ACHN (cell line): ENCODE data around the gene GNA15.

Experiments
- DNase-seq: peaks from one replicate; pipeline ENCODE4 v3.0.0-alpha.2; 2015
- in situ Hi-C: cut with HindIII; loops from 2 replicates; pipeline ENCODE4 v1.10.0; 2017; ENCODE audit warnings: low sequenced_read_pairs, low pct_ligation_motif_present, low pct_unique_long_range_greater_than_20kb

The GNA15 gene

DNA sequence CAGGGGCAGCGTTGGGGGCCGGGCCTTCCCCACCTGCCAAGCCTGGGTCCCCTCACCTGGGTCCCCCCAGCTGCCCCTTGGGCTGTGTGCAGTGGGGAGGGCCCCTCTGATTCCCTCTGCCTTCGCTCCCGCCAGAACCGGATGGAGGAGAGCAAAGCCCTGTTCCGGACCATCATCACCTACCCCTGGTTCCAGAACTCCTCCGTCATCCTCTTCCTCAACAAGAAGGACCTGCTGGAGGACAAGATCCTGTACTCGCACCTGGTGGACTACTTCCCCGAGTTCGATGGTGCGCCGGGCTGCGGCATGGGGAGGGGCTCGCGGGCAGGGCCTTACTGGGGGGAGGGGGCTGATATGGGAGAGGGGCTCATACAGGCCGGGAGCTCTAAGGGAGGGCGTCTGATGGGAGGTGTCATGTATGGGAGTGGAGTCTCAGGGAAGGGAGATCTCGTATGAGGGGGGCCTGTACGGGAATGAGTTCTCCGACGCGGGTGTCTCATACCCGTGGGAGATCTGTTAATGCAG lies 16.7 kb upstream of the GNA15 start:
- no peak for DNase-seq
- in situ Hi-C loops = no loop called here

DNA sequence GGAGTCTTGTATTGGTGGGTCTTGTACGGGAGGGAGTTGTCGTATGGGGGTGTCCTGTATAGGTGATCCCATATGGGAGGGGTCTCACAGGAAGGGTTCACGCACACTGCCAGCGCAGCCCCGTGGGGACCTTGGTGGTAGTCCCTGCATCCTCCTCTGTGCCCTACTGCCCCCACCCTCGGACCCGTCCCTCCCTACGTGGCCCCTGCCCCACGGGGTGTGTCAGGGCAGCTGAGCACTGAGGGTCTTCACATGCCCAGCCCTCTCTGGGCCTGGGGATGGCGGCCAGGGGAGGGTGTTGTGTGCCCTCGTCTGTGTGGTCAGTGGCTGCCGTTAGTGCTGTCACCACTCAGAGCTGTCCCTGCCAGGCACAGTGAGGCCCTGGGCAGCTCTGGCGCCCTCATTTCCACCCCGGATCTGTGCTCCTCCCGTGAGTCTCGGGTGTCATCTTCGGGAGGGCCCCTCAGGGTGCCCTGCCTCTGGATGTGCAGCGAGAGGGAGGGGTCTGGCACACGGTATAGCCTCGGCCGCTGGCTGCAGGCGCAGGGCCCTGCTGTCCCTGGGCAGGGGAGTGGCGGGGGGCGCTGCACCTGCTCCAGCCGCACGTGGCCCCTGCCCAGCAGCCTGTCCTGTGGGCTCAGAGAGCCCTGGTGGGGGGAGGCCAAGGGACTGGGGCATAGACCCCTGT lies 16.0 kb upstream of the GNA15 start:
- no peak for DNase-seq
- in situ Hi-C loops = no loop called here

DNA sequence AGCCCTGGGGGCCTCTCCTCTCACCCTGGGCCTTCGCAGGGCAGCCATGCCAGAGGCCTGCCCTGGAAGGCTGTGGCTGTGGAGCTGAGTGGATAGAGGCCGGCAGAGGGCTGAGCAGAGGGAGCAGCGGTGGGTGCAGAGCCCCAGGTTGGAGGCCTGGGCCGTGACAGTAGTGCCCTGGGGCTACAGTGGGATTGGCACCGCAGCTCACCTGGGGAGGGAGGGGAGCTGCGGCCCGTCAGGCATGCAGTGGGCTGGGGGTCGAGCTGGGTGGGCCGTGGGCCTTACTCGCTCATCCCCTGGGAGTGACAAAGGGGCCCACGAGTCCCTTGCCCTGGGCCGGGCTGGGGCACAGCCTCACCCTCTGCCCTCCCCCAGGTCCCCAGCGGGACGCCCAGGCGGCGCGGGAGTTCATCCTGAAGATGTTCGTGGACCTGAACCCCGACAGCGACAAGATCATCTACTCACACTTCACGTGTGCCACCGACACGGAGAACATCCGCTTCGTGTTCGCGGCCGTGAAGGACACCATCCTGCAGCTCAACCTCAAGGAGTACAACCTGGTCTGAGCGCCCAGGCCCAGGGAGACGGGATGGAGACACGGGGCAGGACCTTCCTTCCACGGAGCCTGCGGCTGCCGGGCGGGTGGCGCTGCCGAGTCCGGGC lies 15.1 kb upstream of the GNA15 start:
- in situ Hi-C loops = no loop called here
- no peak for DNase-seq

DNA sequence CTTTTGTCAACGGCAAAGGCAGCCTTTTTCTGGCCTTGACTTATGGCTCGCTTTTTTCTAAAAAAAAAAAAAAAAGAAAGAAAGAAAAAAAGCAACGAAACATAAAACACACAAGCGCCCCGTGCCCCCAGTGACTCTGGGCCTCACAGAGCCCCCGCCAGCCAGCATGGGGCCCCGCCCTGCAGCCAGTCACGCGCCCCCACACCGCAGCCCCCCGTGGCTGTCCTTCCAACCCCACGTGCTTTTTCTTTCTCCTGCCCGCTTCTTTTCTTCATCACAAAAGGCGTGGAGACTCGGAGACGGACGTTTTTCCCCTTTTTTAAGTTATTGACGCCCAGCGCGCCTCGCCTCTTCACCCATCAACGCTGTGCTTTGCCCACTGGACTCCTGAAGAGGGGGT lies 14.4 kb upstream of the GNA15 start:
- in situ Hi-C loops = no loop called here
- DNase-seq = no peak

DNA sequence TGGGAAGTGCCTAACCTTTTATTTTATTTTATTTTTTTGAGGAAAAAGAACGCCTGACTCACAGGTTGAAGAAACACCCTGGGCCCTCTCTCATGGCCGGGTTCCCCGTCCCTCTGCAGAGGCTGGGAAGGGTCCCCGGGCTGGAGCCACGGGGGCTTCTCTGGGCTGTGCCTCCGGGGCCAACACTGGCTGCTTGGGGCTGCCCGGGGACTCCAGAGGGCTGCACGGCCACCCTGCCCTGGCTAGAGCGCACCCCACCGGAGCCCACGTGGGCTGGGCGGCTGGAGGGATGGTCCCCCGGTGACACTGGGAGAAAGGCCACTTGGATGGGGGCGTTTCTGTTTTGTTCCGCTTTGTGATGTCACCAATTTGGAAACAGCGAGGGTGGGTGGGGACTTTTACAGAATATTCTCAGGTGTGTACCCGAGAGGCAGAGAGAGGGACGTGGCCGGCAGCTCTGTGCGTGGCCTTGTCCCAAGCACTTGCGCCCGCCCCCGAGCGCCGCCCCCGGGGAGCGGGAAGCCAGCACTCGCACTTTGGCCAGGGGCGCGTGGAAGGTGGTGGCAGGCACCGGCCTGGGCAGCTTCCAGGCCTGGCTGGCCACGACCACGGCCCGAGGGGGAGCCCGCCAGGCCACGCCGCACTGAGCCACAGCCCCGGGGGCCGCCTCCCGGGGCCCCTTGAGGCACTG lies 13.9 kb upstream of the GNA15 start:
- no peak for DNase-seq
- in situ Hi-C loops = no loop called here

DNA sequence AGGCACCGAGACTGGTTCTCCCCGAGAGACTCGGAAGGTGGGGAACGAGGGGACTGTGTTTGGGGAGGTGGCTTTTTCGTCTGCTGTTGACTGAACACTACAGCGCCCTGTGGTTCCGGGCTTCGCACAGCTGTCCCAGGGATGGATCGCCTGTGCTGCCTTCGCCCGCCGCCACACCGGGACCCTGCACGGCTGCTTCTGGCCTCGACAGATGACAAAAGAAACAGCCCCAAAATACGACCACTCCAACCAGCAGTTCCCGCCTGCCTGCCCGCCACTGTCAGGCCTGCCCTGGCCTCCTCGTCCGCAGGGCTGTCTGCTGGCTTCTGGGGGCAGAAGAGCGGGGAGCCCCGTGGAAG lies 13.3 kb upstream of the GNA15 start:
- in situ Hi-C loops = no loop called here
- no peak for DNase-seq

DNA sequence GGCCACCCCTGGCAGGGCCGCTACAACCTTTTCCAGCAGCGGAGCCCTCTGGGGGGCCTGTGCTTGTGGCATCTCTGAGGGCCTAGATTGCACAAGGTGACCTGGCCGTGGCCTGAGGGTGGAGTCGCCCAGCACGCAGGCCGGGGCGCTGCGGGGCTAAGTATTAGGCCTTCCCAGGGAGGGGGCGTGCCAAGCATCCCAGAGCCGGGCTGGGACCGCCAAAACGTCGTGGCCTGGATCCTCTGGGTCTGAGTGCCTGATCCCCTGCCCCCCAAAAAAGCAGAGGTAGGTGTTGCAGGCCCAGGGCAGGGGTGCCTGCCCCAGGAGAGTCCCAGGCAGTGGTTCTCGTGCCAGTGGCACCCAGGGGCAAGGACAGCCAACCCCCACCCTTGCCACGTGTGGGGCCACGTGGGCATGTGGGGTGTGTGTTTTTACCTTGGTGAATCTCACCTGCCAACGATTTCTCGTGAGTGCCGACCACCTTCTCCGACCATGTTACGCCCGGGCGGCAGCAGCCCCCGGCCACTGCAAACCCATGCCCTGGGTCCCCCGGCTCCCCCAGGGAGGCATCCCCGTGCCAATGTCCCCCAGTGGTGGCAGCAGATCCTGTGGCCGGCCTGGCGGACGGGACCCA lies 12.6 kb upstream of the GNA15 start:
- DNase-seq = no peak
- in situ Hi-C loops = no loop called here

DNA sequence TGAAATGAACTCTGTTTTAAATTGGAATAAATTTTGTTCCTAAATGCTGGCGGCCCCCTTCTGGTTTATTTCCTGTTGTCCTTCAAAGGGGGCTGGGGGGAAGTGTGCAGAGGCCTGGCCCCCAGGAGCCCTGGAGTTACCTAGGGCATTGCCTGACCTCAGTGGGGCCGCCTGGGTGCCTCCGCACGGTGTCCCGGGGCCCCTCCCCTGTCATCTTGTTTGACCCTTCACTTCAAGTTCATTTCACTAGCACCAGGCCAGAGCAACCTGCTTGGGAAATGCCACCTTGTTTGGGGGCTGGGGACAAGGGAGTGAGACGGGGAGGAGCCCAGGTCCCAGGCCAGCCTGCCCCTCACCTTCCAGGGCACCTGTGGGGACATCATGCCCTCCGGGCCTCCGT lies 11.9 kb upstream of the GNA15 start:
- in situ Hi-C loops = no loop called here
- DNase-seq = no peak

DNA sequence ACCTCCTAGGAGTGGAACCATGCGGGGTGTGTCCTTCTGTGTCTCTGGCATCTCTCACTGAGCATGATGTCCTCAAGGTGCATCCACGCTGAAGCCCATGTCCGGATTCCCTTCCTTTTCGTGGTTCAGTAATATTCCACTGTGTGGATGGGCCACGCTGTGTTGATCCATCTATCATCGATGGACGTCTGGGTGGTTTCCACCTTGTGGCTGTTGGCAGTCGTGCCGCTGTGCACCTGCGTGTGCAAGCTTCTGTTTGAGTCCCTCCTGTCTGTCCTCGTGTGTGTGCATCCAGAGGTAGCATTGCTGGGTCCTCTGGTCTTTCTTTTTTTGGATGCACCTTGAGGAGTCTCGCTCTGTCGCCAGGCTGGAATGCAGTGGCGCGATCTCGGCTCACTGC lies 11.2 kb upstream of the GNA15 start:
- in situ Hi-C loops = no loop called here

DNA sequence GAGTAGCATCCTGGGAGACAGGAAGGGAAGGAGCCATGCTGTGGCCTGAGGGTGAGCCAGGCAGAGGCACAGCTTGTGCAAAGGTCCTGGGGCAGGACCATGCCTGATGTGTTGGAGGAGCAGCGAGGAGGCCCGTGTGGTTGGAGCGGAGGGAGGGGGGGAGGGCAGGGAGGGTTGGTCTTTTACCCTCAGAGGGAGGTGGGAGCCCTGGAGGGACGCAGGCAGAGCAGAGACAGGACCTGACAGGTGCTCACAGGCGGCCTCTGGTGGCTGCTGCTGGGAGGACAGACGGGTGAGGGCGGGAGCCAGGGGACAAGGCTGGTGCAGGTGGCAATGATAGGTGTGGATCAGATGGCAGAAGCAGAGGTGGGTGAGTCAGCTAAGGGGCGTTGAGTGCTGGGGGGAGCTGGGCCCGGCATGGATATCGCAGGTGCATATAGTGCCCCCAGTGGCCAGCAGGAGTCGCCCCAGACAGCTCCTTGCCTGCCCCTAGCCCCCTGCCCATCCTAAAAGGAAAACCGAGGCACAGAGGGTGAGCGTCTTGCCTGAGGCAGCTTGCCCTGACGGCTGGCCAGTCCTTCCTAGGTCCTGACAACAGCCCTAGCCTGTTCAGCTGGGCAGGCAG lies 9.8 kb upstream of the GNA15 start:
- in situ Hi-C loops = no loop called here
- peak; percentile 41 for DNase-seq

More for the DNA sequence above, 11.2 kb upstream of the GNA15 start:
- no peak for DNase-seq

DNA sequence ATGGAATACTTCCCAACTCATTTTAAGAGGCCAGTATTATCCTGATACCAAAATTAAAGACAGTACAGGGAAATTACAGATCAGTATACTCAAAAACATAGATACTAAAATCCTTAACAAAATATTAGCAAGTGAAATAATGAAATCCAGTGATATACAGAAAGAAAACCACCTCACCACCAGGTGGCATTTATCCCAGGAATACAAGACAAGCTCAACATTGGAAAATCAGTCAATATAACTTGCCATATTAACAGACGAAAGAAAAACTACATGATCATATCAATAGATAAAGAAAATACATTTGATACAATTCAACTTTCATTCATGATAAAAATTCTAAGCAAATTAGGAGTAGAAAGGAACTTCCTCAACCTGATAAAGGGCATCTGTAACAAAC lies 6.7 kb upstream of the GNA15 start:
- DNase-seq = peak; percentile 57
- in situ Hi-C loops = no loop called here

DNA sequence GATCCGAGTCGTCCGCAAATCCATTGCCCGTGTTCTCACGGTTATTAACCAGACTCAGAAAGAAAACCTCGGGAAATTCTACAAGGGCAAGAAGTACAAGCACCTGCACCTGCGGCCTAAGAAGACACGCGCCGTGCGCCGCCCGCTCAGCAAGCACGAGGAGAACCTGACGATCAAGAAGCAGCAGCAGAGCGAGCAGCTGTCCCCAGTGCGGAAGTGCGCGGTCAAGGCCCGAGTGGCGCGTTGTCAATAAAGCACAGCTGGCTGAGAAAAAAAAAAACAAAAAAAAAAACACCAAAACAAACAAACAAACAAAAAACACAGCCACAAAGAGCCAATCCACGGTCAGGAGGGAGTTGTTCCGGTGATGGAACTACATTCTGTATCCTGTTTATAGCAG lies 4.7 kb upstream of the GNA15 start:
- no peak for DNase-seq
- in situ Hi-C loops = no loop called here

DNA sequence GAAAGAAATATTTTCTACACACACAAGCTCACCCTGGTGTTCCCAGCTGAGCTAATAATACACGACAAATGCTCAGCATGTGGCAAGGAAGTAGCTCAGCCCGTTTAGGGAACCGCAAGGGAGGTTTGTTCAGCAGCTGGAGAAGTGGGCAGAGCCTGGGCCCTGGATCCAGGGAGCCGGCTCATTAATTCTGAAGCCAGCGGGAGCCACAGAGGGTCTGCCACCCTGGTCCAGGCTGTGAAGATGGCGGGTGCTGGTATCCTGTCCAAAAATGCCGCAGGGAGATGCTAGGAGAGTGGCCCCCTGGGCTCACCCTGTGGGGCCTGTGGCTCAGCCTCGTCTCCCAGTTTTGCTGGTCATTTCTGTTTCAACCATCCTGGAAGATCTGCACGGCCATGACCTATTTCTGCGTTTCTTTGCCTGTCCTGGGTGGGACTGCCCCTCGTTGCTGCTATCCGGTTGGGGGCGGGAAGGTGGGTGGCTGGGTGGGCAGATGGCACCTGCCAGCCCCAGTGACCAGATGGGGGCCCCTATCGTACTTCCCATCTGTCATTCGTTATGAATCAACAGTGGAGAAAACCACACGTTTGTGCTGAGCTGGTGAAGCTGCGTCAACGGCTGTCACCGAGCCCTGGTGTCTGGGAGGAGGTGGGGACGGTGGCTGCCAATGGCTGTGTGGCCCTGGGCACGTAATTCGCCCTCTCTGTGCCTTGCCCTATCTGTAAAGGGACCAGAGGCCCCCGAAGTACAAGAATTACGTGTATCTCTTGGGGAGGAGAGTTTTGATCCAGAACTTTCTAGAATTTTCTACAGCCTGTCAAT lies 2.7 kb upstream of the GNA15 start:
- in situ Hi-C loops = no loop called here
- no peak for DNase-seq

DNA sequence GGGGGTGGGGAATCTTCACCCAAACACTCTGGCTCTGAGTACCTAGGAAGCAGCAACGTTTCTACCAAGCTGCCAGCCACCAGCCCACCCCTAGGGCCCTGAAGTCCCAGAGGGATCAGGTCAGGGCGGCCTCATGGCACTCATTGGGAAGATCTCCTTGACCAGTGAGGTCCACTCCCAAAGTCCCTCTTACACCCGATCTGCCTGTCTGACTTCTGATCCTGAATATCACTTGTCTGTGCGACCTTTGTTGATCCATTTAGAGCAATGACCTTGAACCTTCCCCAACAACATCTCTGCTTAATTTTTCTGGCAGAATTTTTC lies 2.1 kb upstream of the GNA15 start:
- in situ Hi-C loops = no loop called here
- no peak for DNase-seq

DNA sequence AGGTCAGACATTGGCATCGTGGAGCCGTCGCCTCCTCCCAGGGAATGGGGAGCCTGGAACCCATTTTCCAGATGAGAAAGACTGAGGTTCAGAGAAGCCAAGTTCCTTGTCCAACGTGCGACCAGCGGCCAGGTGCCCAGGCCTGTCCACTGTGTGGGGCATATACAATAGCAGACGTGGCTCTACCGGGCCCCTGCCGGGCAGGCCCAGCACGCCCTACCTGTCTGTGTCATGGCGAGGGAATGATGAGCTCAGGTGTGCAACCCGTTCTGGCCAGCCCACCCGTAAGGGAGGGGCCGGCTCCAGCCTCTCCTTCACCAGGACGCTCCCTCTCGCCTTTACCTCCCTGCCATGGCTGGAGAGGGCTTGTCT lies 837 bp downstream of the GNA15 start:
- in situ Hi-C loops = no loop called here
- DNase-seq = no peak

DNA sequence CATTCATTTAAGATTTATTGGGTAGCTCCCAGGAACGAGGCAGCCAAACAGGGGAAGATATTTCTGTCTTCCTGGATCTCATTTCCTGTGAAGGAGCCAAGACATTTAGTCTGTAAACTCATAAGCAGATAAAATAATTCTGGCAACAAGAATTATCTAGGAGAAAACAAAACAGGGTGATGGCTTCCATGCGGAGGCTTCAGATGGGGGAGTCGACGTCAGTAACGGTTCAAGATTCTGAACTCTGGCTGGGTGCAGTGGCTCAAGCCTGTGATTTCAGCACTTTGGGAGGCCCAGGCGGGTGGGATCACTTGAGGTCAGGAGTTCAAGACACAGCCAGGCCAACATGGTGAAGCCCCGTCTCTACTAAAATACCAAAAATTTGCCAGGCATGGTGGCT lies 1.3 kb downstream of the GNA15 start:
- no peak for DNase-seq
- in situ Hi-C loops = no loop called here

DNA sequence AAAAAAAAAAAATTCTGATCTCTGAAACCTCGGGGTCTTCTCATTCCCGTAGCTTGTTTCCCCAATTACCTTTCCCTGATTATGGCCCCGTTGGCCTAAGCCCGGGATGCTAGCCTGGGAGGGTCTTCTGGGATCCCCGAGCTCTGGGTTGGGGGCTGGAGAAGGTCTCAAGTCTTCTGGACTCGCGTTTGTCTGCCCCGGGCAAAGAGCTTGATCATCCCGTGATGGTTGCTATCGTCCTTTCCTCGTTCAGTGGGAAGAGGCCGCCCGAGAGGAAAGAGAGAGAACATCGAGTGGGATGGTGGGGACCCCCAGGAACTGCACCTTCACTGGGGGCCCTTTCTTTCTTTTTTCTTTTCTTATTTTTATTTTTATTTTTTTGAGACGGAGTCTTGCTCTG lies 2.4 kb downstream of the GNA15 start:
- in situ Hi-C loops = no loop called here
- no peak for DNase-seq

DNA sequence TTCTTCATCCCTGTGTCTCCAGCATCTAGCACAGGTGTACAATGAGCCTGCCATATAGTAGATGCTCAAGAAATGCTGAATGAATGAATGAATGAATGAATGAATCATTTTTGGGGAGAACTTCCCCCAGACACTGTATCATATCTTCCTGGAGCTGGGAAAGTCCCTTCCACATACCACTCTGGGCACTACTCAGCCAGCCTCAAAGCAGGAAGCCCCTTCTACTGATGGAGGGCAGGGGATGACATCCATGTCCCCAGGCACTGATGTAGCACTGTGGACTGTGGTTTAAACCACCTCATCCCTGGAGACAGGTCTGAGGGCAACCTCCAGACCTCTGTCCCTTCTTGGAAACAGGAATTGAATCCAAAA lies 4.8 kb downstream of the GNA15 start:
- no peak for DNase-seq
- in situ Hi-C loops = no loop called here

DNA sequence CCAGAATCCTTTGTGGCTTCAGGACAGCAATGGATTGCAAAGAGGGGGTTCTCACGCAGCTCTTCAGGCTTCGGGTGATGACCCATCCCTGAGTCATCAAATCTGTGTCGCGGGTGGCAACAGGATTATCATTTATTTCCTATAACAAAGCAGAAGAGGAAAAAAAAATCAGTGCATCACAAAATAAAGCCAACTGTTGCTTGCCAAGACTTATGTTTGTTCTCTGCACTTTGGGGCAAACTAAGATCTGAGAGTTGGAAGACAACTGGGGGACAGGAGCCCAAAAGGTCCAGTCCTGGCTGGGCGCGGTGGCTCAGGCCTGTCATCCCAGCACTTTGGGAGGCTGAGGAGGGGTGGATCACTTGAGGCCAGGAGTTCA lies 6.4 kb downstream of the GNA15 start:
- peak; percentile 63 for DNase-seq
- in situ Hi-C loops = no loop called here
